GM10248 (cell line): ENCODE results near the gene PLD6.
A peak's percentile ranks its signal among the peaks of the same experiment; 100 is the strongest.
"Not testable (repeated sequence)": the region's sequence is repeated elsewhere in the genome, so short reads cannot be mapped to it uniquely, and the experiment has no call there.

ENCODE experiments used
- CTCF ChIA-PET: fragments of 300-600 bp; sonication (Branson Sonifier 250); formaldehyde crosslinking; extraction: SDS; loops from one replicate; lab custom pipeline; 2021; ENCODE audit warnings: antibody characterized with exemption; lab: Yijun Ruan, JAX
- POLR2A ChIA-PET: fragments of 350-650 bp; sonication (Branson Sonifier 250); formaldehyde crosslinking; extraction: SDS; loops from one replicate; lab custom pipeline; 2020; ENCODE audit warnings: antibody characterized with exemption; lab: Yijun Ruan, JAX
- DNase-seq: peaks from one replicate; pipeline ENCODE4 v3.0.0; 2012; ENCODE audit errors: extremely low spot score
- TF ChIP-seq, protein P1 (sequence below): IDR thresholded peaks from 2 replicates; pipeline ENCODE4 v1.5.1; 2012; ENCODE audit warnings: mild to moderate bottlenecking, low read depth; ENCODE audit errors: extremely low read depth, missing control alignments, control extremely low read depth

Gene PLD6

DNA sequence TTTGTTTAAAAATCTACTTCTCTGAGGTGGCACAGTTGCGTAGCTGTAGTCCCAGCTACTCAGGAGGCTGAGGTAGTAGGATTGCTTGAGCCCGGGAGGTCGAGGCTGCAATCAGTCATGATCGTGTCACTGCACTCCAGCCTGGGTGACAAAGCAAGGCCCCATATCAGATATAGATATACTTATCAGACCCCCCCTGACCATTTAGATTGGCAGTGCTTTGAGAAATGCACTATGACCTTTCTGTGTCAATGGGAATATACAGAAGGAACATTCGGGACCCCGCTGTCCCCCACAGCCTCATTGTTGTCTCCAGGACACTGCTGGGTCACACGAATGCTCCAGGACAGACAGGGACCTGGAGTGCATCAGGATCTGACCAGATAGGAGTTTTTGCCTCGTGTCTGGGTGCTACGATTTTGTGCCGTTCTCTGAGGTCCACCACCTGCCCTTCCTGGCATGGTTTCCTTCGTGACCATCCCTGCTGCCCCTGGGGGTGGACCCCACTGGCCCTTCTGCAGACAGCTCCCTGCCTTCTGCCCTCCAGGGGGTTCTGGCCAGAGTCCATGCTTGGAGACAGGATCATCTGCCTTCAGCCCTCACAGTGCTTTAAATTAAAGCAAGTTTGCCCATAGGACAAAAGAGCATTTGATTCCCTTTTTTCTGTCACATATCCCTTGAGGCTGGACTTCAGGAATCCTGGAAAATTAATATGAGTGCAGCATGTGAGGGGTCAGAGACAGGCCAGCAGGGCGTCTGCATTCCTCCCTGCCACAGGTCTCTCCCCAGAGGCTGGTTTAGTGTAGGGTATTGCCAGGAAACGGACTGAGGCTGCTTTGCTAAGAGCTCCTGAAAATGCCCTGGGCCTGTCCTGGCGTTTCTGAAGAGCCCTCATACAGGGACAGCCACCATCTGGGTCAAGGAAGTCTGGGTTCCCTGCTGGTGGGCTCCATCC, 19.3 kb downstream of the PLD6 start:
- CTCF ChIA-PET = interaction anchor here (1.8 kb wide), 1 partner anchor 11 kb away, joined by 6 read pairs; no protein-coding TSS in a partner anchor
- TF ChIP-seq, protein P1, sequence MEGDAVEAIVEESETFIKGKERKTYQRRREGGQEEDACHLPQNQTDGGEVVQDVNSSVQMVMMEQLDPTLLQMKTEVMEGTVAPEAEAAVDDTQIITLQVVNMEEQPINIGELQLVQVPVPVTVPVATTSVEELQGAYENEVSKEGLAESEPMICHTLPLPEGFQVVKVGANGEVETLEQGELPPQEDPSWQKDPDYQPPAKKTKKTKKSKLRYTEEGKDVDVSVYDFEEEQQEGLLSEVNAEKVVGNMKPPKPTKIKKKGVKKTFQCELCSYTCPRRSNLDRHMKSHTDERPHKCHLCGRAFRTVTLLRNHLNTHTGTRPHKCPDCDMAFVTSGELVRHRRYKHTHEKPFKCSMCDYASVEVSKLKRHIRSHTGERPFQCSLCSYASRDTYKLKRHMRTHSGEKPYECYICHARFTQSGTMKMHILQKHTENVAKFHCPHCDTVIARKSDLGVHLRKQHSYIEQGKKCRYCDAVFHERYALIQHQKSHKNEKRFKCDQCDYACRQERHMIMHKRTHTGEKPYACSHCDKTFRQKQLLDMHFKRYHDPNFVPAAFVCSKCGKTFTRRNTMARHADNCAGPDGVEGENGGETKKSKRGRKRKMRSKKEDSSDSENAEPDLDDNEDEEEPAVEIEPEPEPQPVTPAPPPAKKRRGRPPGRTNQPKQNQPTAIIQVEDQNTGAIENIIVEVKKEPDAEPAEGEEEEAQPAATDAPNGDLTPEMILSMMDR = no peak
- DNase-seq = no peak
- POLR2A ChIA-PET = no interaction called here

DNA sequence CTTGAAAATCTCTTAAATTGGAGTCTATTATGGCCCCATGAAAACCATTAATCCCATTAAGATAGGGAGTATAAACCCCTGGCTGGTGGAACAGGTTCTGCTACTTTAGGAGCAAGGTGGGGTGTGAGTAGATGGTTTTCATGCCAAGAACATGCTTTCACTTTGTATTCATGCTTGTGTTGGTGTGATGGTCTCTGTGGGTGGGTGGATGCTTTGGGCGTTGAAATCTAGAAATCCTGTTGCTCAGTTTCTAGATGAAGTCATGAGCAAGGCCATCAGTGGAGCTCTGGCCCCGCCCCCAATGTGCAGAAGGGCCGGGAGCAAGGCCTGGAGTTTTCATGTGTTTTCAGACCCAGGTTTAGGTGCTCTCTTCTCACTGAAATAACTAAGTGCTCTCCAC, 20.1 kb downstream of the PLD6 start:
- TF ChIP-seq, protein P1 = no peak
- peak; percentile 60 for DNase-seq
- ChIA-PET POLR2A (no interaction called here), CTCF (no interaction called here)

DNA sequence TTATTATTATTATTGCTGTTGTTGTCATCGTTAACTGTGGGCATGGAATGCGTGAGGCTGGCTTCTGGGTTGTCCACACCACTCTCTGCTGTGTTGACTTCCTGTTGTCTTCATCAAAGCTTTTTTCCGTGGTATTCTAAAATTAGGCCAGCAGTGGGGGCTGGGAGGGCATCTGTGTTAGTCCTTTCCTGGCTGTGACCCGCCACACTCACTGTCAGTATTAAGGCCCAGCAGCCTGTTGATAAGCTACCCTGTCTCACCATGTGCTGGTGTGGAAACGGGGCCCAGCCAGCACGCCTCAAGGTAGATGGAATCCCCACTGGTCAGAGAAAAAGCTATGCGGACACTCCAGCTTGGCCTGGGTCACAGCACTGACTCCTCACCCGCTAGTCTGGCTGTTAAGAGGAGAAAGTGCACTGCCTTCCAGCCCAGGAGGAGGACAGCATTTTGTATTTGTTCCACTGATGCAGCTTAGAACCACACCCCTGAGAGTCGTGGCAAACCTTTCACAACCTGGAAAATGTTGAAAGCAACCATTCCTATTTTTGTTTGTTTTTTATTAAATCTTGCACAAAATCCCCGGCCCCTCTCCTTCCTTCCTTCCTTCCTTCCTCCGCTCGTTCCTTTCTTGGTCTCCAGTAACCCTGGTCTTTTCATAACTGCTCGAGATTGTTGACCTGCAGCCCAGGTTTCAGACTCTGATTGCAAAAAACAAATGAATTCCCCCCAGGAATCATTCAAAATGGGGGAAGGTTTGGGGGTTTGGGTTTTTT, 21.0 kb downstream of the PLD6 start:
- POLR2A ChIA-PET, DNase-seq, CTCF ChIA-PET: not testable (repeated sequence)

DNA sequence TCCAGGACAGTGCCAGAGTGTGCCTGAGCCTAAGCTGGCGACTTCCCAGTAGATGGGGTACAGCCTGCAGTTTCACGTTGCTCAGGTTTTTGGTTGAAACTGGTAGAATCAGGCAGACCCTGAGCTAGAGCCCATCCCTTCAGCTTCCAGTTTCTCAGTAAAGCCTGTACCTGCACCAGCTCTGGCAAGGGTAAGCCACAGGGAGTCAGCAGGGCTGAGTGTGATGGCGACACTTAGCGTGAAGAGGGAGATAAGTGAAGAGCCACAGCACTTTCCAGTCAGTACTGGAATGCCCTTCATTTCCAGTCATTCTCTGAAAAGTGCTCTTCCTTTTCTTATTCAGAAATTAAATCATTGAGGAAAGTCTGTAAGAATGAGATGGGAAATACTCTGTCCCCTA, 22.4 kb downstream of the PLD6 start:
- DNase-seq = no peak
- ChIA-PET CTCF (interaction anchor here (0.9 to 2.1 kb wide), 4 partner anchors 11 to 42 kb away, joined by 3 to 6 read pairs (median 4); no protein-coding TSS in a partner anchor), POLR2A (no interaction called here)
- TF ChIP-seq, protein P1 = no peak

DNA sequence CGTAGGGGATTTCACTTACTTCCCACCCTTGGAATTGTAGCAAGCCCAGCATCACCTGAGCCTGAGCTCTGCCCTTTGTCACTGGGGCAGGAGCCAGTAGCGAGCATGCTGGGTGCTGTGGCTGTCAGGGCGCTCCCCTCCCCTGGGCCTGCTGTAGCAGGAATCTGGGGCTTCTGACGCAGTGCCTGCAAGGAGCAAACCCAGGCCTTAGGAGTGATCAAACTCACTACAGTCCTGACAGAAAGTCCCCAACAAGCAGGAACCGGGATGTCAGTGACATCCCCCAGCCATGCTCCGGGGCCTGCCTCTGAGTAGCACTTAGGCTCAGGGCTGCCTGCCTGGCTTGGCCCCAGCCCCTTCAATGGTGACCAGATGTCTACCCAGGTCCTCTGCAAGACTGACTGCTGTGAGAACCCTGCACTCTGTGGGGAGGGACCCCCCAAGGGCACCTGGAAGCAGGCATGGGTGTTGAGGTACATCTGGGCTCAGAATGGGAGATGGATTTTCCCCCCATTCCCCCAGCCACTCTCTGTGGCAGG, 23.5 kb downstream of the PLD6 start:
- ChIA-PET POLR2A (no interaction called here), CTCF (interaction anchor here (0.9 to 2.1 kb wide), 2 partner anchors 16 to 41 kb away, joined by 3 to 6 read pairs; no protein-coding TSS in a partner anchor)
- DNase-seq = no peak
- TF ChIP-seq, protein P1 = no peak

DNA sequence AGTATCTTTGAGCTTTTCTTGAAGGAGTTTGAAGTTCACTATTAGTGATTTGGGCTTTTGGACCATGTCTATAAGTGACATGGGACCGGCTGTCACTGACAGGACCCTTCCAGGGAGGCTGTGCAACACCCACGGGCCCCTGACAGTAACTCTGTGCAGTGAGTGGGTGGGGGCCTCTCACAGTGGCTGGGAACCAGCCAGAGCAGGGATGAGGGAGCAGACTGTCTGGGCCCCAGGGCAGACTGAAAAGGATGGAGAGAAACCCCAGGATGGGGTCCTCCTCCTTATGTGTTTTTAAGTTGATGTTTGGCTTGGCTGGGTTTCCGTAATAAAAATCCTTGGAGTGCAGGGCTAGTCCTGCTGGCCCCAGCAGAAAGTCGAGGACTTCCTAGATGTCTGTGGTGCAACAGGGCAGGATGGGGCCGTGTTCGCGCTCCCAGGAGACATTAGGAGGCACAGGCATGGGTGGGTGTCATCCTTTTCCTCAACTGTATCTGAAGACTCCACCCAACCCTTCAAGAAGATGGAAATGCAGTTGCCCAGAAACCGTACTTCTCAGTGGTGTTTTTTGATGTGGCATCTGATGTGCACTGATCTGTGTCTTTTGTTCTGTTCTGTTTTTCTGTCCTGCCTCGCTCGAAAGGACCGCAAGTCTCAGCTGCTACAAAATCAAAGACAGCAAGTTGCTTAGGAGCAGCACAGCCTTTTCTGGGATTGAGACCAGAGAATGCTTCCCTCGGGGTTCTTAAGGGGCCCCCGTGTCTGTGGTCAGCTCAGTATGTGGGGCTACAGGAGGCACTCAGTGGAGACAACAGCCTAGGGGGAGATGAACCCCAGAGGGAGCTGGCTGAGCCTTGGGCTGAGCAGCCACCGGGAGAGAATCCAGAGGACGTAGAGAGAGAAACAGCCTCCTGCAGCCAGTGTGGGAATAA, 24.2 kb downstream of the PLD6 start:
- TF ChIP-seq, protein P1 = no peak
- peak; percentile 57 for DNase-seq
- POLR2A ChIA-PET = no interaction called here
- CTCF ChIA-PET = interaction anchor here (1.2 to 2.1 kb wide), 3 partner anchors 10 to 48 kb away, joined by 3 to 6 read pairs (median 4); no protein-coding TSS in a partner anchor
